WTC11 (cell line): Measurements from ENCODE around the gene CHRNG. TPM values are rescaled to one million over a fixed set of nuclear protein-coding genes. Genes with fewer than 3 reads are reported as not detected.
"Not testable (repeated sequence)": the region's sequence is repeated elsewhere in the genome, so short reads cannot be mapped to it uniquely, and the experiment has no call there.

Experiments used
- ATAC-seq: fragments of 200-7000 bp; cut with Tn5 transposase; 2 replicates; pipeline ENCODE4 v1.10.0; 2021; ENCODE audit warnings: mild to moderate bottlenecking, moderate library complexity
- CTCF ChIA-PET: fragments of 300-600 bp; sonication (Branson Sonifier 250); formaldehyde crosslinking; loops from one replicate; lab custom pipeline; 2021; ENCODE audit warnings: antibody characterized with exemption; lab: Charles Lee
- POLR2A ChIA-PET: fragments of 350-600 bp; sonication (Branson Sonifier 250); formaldehyde crosslinking; loops from one replicate; lab custom pipeline; 2021; ENCODE audit warnings: antibody characterized with exemption; lab: Charles Lee
- DNase-seq: peaks from one replicate; pipeline ENCODE4 v3.0.0; 2021; ENCODE audit warnings: low spot score
- H3K27ac Mint-ChIP-seq: 2 replicates; pipeline ENCODE4 v1.8.0; 2021; ENCODE audit warnings: mixed read lengths
- H3K27me3 Mint-ChIP-seq: 2 replicates; pipeline ENCODE4 v1.8.0; 2021; ENCODE audit warnings: low read depth, mild to moderate bottlenecking, moderate library complexity, mixed read lengths
- H3K36me3 Mint-ChIP-seq: 2 replicates; pipeline ENCODE4 v1.8.0; 2021; ENCODE audit warnings: mixed read lengths
- H3K4me1 Mint-ChIP-seq: 2 replicates; pipeline ENCODE4 v1.8.0; 2022; ENCODE audit warnings: mixed read lengths
- H3K4me3 Mint-ChIP-seq: 2 replicates; pipeline ENCODE4 v1.8.0; 2021; ENCODE audit warnings: mild to moderate bottlenecking, moderate library complexity, mixed read lengths
- H3K9me3 Mint-ChIP-seq: 2 replicates; pipeline ENCODE4 v1.8.0; 2021; ENCODE audit warnings: mixed read lengths
- ATF1 ChIP-seq: sonication (generic); formaldehyde crosslinking; IDR thresholded peaks from 2 replicates; pipeline ENCODE4 v1.8.1; 2023; ENCODE audit warnings: mild to moderate bottlenecking, moderate library complexity, missing genetic modification reagents
- ESRRA ChIP-seq: sonication (generic); formaldehyde crosslinking; IDR thresholded peaks from 2 replicates; pipeline ENCODE4 v1.8.1; 2022; ENCODE audit warnings: mild to moderate bottlenecking, missing genetic modification reagents, borderline replicate concordance
- FOXJ3 ChIP-seq: sonication (generic); formaldehyde crosslinking; IDR thresholded peaks from 2 replicates; pipeline ENCODE4 v1.9.0; 2021; ENCODE audit warnings: missing genetic modification reagents, mild to moderate bottlenecking, borderline replicate concordance
- GABPB1 ChIP-seq: sonication (generic); formaldehyde crosslinking; IDR thresholded peaks from 2 replicates; pipeline ENCODE4 v1.8.1; 2023; ENCODE audit warnings: mild to moderate bottlenecking, missing genetic modification reagents
- GRHL2 ChIP-seq: fragments of 250-450 bp; sonication (Bioruptor Pico); IDR thresholded peaks from 2 replicates; pipeline ENCODE4 v1.8.0; 2022; ENCODE audit warnings: mild to moderate bottlenecking, moderate library complexity; ENCODE audit not compliant: insufficient replicate concordance, severe bottlenecking
- HMGA2 ChIP-seq: fragments of 250-450 bp; sonication (Bioruptor Pico); IDR thresholded peaks from 2 replicates; pipeline ENCODE4 v1.4.0; 2021; ENCODE audit warnings: mild to moderate bottlenecking, moderate library complexity
- KAT7 ChIP-seq: sonication (generic); formaldehyde crosslinking; IDR thresholded peaks from 2 replicates; pipeline ENCODE4 v1.8.1; 2023; ENCODE audit warnings: missing genetic modification reagents, mild to moderate bottlenecking, borderline replicate concordance
- NR1H2 ChIP-seq: sonication (generic); formaldehyde crosslinking; IDR thresholded peaks from 2 replicates; pipeline ENCODE4 v1.9.0; 2021; ENCODE audit warnings: mild to moderate bottlenecking, moderate library complexity, missing genetic modification reagents
- OVOL2 ChIP-seq: fragments of 250-450 bp; sonication (Bioruptor Pico); IDR thresholded peaks from 2 replicates; pipeline ENCODE4 v1.9.0; 2021; ENCODE audit warnings: mild to moderate bottlenecking, borderline replicate concordance
- PRRX2 ChIP-seq: fragments of 250-450 bp; sonication (Bioruptor Pico); IDR thresholded peaks from 2 replicates; pipeline ENCODE4 v1.8.0; 2021; ENCODE audit warnings: mild to moderate bottlenecking
- RORB ChIP-seq: fragments of 250-450 bp; sonication (Bioruptor Pico); IDR thresholded peaks from 2 replicates; pipeline ENCODE4 v1.9.0; 2021; ENCODE audit warnings: mild to moderate bottlenecking
- SMAD3 ChIP-seq: sonication (generic); formaldehyde crosslinking; IDR thresholded peaks from 2 replicates; pipeline ENCODE4 v1.8.0; 2022; ENCODE audit warnings: missing genetic modification reagents, mild to moderate bottlenecking, borderline replicate concordance
- ZNF138 ChIP-seq: sonication (generic); formaldehyde crosslinking; conservative IDR thresholded peaks from 2 replicates; pipeline ENCODE4 v1.8.1; 2022; ENCODE audit warnings: mild to moderate bottlenecking, moderate library complexity, missing genetic modification reagents
- ZNF263 ChIP-seq: sonication (generic); formaldehyde crosslinking; IDR thresholded peaks from 2 replicates; pipeline ENCODE4 v1.8.1; 2022; ENCODE audit warnings: low read depth, mild to moderate bottlenecking, moderate library complexity, missing genetic modification reagents
- ZNF396 ChIP-seq: fragments of 250-450 bp; sonication (Bioruptor Pico); IDR thresholded peaks from 2 replicates; pipeline ENCODE4 v1.8.0; 2021; ENCODE audit warnings: mild to moderate bottlenecking, moderate library complexity, borderline replicate concordance
- total RNA-seq: library from RNA; stranded (reverse); gene quantifications from 3 replicates; pipeline ENCODE4 v1.2.3, GENCODE V29; 2021
- TF ChIP-seq, protein P1 (sequence below): fragments of 250-450 bp; sonication (Bioruptor Pico); IDR thresholded peaks from 2 replicates; pipeline ENCODE4 v1.9.0; 2021; ENCODE audit warnings: mild to moderate bottlenecking
- TF ChIP-seq, protein P2 (sequence below): fragments of 250-450 bp; sonication (Bioruptor Pico); IDR thresholded peaks from 2 replicates; pipeline ENCODE4 v1.9.0; 2021; ENCODE audit warnings: mild to moderate bottlenecking
- TF ChIP-seq, protein P3 (sequence below): fragments of 200-600 bp; IDR thresholded peaks from 2 replicates; pipeline ENCODE4 v1.8.0; 2022; ENCODE audit warnings: antibody characterized with exemption

CHRNG gene
- total RNA-seq, 1 experiment from 2014 or later, result 0.20 TPM

DNA sequence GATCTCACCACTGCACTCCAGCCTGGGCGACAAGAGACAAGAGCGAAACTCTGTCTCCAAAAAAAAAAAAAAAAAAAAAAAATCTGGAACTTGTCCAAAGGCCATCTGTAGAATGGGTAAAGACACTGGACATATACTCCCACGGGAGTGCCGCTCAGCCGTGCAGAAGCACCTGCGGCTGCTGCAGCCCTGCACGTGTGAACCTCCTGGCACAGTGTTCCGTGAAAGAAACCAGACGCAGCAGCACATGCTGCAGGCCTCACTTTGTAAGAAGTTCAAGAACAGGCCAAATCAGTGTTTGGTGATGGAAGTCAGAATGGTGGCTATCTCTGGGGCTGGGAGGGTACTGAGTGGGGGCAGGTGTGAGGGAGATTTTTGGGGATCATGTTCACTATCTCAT lies 7.1 kb upstream of the CHRNG start (continued):
- TF ChIP-seq, protein P1, sequence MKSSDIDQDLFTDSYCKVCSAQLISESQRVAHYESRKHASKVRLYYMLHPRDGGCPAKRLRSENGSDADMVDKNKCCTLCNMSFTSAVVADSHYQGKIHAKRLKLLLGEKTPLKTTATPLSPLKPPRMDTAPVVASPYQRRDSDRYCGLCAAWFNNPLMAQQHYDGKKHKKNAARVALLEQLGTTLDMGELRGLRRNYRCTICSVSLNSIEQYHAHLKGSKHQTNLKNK (CRISPR knock-in tag), result no peak
- no peak for TF ChIP-seq PRRX2
- TF ChIP-seq NR1H2 (CRISPR knock-in tag), result no peak
- no peak for TF ChIP-seq ZNF396 (CRISPR knock-in tag)

DNA sequence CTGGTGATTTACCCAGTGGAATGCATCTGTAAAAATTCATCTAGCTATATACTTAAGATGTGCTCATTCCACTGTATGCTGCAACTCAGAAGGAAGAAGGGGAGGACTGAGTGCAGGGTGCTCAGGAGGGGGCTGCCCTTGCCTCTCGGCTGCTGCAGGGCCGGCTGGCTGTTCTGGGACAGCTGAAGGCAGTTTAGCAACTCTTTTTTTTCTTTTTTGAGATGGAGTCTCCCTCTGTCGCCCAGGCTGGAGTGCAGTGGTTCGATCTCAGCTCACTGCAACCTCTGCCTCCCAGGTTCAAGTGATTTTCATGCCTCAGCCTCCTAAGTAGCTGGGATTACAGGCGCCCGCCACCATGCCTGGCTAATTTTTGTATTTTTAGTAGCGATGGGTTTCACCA lies 6.7 kb upstream of the CHRNG start:
- ATAC-seq, H3K36me3 Mint-ChIP-seq, H3K27ac Mint-ChIP-seq, DNase-seq, H3K4me3 Mint-ChIP-seq, POLR2A ChIA-PET: not testable (repeated sequence)
- Mint-ChIP-seq H3K4me1 (peaks cover 12% of the 10 kb centered on the region), H3K9me3 (peaks cover 11% of the 10 kb centered on the region), H3K27me3 (peaks cover 21% of the 10 kb centered on the region)
- CTCF ChIA-PET, result interaction anchor here (1.0 to 4.5 kb wide), 3 partner anchors 10 to 197 kb away, joined by 4 to 36 read pairs (median 7); no protein-coding TSS in a partner anchor

DNA sequence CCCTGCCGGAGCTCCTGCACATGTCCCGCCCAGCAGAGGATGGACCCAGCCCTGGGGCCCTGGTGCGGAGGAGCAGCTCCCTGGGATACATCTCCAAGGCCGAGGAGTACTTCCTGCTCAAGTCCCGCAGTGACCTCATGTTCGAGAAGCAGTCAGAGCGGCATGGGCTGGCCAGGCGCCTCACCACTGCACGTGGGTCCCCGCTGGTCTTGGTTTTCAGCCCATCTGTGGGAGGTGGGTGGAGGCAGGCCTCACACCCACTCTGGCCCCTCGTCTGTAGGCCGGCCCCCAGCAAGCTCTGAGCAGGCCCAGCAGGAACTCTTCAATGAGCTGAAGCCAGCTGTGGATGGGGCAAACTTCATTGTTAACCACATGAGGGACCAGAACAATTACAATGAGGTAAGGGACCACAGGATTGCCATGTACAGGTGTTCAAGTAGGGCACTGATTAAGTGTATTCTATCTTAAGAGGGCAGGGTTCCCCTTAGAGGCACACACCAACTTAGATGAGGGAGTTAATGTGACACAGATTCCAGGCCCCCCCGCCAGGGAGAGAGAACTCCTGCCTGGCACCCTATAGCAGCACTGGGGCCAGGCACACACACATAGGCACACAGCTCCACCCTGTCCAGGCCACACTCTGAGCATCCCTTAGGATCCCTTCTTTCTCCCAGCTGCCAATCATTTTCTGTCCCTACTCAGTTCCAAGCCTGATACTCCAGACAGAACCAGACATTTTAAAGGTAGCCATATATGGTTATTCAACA lies 5.4 kb upstream of the CHRNG start:
- DNase-seq, result no peak
- peaks cover 4% of the 10 kb centered on the region; the same call in 1 of the 2 replicates for H3K36me3 Mint-ChIP-seq
- peaks cover 11% of the 10 kb centered on the region for H3K9me3 Mint-ChIP-seq
- ChIA-PET POLR2A (no interaction called here), CTCF (interaction anchor here (2.4 to 4.5 kb wide), 2 partner anchors 11 to 167 kb away, joined by 7 to 36 read pairs; no protein-coding TSS in a partner anchor)
- no peak for TF ChIP-seq GABPB1 (CRISPR knock-in tag)
- no peak for TF ChIP-seq SMAD3 (CRISPR knock-in tag)
- TF ChIP-seq, protein P2, sequence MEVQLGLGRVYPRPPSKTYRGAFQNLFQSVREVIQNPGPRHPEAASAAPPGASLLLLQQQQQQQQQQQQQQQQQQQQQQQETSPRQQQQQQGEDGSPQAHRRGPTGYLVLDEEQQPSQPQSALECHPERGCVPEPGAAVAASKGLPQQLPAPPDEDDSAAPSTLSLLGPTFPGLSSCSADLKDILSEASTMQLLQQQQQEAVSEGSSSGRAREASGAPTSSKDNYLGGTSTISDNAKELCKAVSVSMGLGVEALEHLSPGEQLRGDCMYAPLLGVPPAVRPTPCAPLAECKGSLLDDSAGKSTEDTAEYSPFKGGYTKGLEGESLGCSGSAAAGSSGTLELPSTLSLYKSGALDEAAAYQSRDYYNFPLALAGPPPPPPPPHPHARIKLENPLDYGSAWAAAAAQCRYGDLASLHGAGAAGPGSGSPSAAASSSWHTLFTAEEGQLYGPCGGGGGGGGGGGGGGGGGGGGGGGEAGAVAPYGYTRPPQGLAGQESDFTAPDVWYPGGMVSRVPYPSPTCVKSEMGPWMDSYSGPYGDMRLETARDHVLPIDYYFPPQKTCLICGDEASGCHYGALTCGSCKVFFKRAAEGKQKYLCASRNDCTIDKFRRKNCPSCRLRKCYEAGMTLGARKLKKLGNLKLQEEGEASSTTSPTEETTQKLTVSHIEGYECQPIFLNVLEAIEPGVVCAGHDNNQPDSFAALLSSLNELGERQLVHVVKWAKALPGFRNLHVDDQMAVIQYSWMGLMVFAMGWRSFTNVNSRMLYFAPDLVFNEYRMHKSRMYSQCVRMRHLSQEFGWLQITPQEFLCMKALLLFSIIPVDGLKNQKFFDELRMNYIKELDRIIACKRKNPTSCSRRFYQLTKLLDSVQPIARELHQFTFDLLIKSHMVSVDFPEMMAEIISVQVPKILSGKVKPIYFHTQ (CRISPR knock-in tag), result no peak
- TF ChIP-seq, protein P3, sequence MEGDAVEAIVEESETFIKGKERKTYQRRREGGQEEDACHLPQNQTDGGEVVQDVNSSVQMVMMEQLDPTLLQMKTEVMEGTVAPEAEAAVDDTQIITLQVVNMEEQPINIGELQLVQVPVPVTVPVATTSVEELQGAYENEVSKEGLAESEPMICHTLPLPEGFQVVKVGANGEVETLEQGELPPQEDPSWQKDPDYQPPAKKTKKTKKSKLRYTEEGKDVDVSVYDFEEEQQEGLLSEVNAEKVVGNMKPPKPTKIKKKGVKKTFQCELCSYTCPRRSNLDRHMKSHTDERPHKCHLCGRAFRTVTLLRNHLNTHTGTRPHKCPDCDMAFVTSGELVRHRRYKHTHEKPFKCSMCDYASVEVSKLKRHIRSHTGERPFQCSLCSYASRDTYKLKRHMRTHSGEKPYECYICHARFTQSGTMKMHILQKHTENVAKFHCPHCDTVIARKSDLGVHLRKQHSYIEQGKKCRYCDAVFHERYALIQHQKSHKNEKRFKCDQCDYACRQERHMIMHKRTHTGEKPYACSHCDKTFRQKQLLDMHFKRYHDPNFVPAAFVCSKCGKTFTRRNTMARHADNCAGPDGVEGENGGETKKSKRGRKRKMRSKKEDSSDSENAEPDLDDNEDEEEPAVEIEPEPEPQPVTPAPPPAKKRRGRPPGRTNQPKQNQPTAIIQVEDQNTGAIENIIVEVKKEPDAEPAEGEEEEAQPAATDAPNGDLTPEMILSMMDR, result no peak
- TF ChIP-seq OVOL2 (CRISPR knock-in tag), result no peak
- TF ChIP-seq RORB (CRISPR knock-in tag), result no peak
- no peak for TF ChIP-seq ATF1 (CRISPR knock-in tag)
- TF ChIP-seq ESRRA (CRISPR knock-in tag), result no peak
- no peak for TF ChIP-seq KAT7 (CRISPR knock-in tag)
- no peak for TF ChIP-seq ZNF138
- peaks cover 23% of the 10 kb centered on the region for H3K4me1 Mint-ChIP-seq
- no peak overlapping the region; the same call in 1 of the 2 replicates for H3K27ac Mint-ChIP-seq
- no peak for ATAC-seq
- H3K27me3 Mint-ChIP-seq, result peaks cover 13% of the 10 kb centered on the region
- H3K4me3 Mint-ChIP-seq, result no peak overlapping the region

DNA sequence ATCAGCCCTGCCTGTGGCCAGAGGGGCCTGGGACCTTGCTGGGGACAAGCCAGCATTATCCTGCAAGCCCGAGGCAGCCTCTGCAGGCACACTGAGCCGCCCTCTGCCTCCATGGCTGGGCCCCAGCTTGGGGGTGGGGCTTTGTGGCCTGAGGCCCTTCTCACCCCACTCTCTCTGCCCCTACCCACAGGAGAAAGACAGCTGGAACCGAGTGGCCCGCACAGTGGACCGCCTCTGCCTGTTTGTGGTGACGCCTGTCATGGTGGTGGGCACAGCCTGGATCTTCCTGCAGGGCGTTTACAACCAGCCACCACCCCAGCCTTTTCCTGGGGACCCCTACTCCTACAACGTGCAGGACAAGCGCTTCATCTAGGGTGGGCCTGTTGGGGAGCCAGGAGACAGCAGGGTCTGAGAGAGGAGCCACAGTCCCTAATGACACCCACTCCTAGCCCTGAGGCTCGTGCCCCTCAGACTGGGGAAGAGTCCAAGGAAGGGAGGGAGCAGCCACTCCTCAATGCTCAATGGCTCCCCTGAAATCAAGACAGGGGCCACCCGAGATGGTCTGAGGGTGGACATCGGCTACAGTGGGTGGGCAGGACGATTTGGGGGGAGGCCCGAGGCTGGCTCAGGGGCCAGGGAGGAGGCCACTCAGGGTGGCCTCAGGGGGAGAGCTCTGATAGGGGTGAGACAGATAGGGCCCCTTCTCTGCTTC lies 4.4 kb upstream of the CHRNG start:
- H3K4me1 Mint-ChIP-seq, result peaks cover 30% of the 10 kb centered on the region
- ATAC-seq, result no peak

More for the DNA sequence above, 4.4 kb upstream of the CHRNG start:
- no peak for TF ChIP-seq GRHL2 (CRISPR knock-in tag)
- no peak for TF ChIP-seq ZNF263 (CRISPR knock-in tag)
- no peak for TF ChIP-seq HMGA2 (CRISPR knock-in tag)
- TF ChIP-seq FOXJ3 (CRISPR knock-in tag), result no peak
- Mint-ChIP-seq H3K36me3 (peaks cover 4% of the 10 kb centered on the region; the same call in 1 of the 2 replicates), H3K27me3 (peaks cover 13% of the 10 kb centered on the region), H3K27ac (no peak overlapping the region), H3K9me3 (peaks cover 11% of the 10 kb centered on the region), H3K4me3 (no peak overlapping the region)
- ChIA-PET CTCF (interaction anchor here (2.4 to 4.5 kb wide), 2 partner anchors 12 to 168 kb away, joined by 7 to 36 read pairs; no protein-coding TSS in a partner anchor), POLR2A (no interaction called here)
- DNase-seq, result no peak
